Esophagus muscularis mucosa (tissue), 4 donors: Measurements from ENCODE around the gene PLA2R1. TPM values are rescaled to one million over a fixed set of nuclear protein-coding genes. Genes with fewer than 3 reads are reported as not detected.

Experiments
- DNase-seq: peaks from one replicate; pipeline ENCODE4 v3.0.0-alpha.2; 2017; ENCODE audit errors: extremely low spot score
- H3K27ac ChIP-seq, 4 donors: fragments of 200-600 bp; sonication (generic); replicated peaks in 1 of 4; 1 replicate in 3 of 4; 2 replicates in 1 of 4; pipeline ENCODE4 v1.5.1; 2016 to 2019; ENCODE audit warnings: mild to moderate bottlenecking in 1 of 4
- H3K27me3 ChIP-seq, 4 donors: fragments of 200-600 bp; sonication (generic); one replicate each; pipeline versions ENCODE4 v1.5.1 to v1.6.0; 2016 to 2019
- H3K36me3 ChIP-seq, 4 donors: fragments of 200-600 bp; sonication (generic); one replicate each; pipeline ENCODE4 v1.5.1; 2016 to 2019
- H3K4me1 ChIP-seq, 4 donors: fragments of 200-600 bp; sonication (generic); one replicate each; pipeline ENCODE4 v1.5.1; 2016 to 2019
- H3K4me3 ChIP-seq, 4 donors: fragments of 200-600 bp; sonication (generic); 1 replicate in 2 of 4; 2 replicates in 2 of 4; pipeline ENCODE4 v1.5.1; 2016 to 2019; ENCODE audit warnings: mild to moderate bottlenecking in 4 of 4, moderate library complexity in 1 of 4
- H3K9me3 ChIP-seq, 4 donors: fragments of 200-600 bp; sonication (generic); 1 replicate in 3 of 4; 2 replicates in 1 of 4; pipeline ENCODE4 v1.5.1; 2016 to 2019
- CTCF ChIP-seq, 3 experiments: fragments of 200-600 bp in 2 of 3; fragments of 450-650 bp in 1 of 3; sonication (generic) in 2 of 3; IDR thresholded peaks; one replicate each; pipeline ENCODE4 v1.5.1; 2017 to 2019; ENCODE audit warnings: antibody characterized with exemption in 3 of 3, mild to moderate bottlenecking in 2 of 3, moderate library complexity in 1 of 3
- EP300 ChIP-seq: sonication (generic); formaldehyde crosslinking; IDR thresholded peaks from one replicate; pipeline ENCODE4 v1.6.1; 2017; ENCODE audit warnings: antibody characterized with exemption
- POLR2A ChIP-seq: fragments of 450-650 bp; IDR thresholded peaks from one replicate; pipeline ENCODE4 v1.6.1; 2017; ENCODE audit warnings: antibody characterized with exemption, moderate library complexity, mild to moderate bottlenecking, low read depth
- POLR2AphosphoS5 ChIP-seq, 2 donors: sonication (generic); formaldehyde crosslinking; IDR thresholded peaks; one replicate each; pipeline ENCODE4 v1.6.1; 2017; ENCODE audit warnings: antibody characterized with exemption in 2 of 2
- WGBS: methylation state at CpG from one replicate; pipeline ENCODE4 v1.1.5; 2018; 5-methylcytosine and 5-hydroxymethylcytosine counted together
- intact Hi-C: fragments of 100-400 bp; cut with DNase I; formaldehyde crosslinking; loops from one replicate; pipeline ENCODE4 v1.15.1; 2023
- total RNA-seq, 4 donors: library from RNA; depleted of rRNA; stranded (reverse); fragments of >200 nt; gene quantifications; one replicate each; pipeline versions ENCODE4 v1.1.0 to v1.2.1, GENCODE V29; 2016

PLA2R1 gene
- total RNA-seq, 4 donors from 2014 or later, result 2.8 to 6.4 (median 5.1) TPM

GRCh38 chr2:159959136-159959535, 103.3 kb downstream of the PLA2R1 start:
- peaks cover 0 to 5% (median 0%) of the 10 kb centered on the region in 4 donors for H3K36me3 ChIP-seq
- no peaks in the 10 kb centered on the region for H3K4me1 ChIP-seq
- DNase-seq, result no peak
- intact Hi-C loops, result no loop called here
- H3K4me3 ChIP-seq, result no peak overlapping the region
- no peak overlapping the region for H3K27ac ChIP-seq
- H3K27me3 ChIP-seq, result no peaks in the 10 kb centered on the region
- H3K9me3 ChIP-seq, result no peaks in the 10 kb centered on the region
- 56% methylated on average over 3 of the region's 3 CpGs for WGBS
- TF ChIP-seq CTCF (IDR thresholded peaks at IDR 0.05) (no peak), POLR2AphosphoS5 (IDR thresholded peaks at IDR 0.05) (no peak), EP300 (no peak), POLR2A (no peak)

- no peaks in the 10 kb centered on the region for H3K9me3 ChIP-seq
- peaks cover 4 to 9% (median 6%) of the 10 kb centered on the region in 4 donors for H3K4me1 ChIP-seq
- 83% methylated on average over 2 of the region's 2 CpGs for WGBS
- no peak overlapping the region for H3K27ac ChIP-seq
- no peak for TF ChIP-seq CTCF (IDR thresholded peaks at IDR 0.05)
- H3K27me3 ChIP-seq, result no peaks in the 10 kb centered on the region
- H3K36me3 ChIP-seq, result peaks cover 0 to 5% (median 0%) of the 10 kb centered on the region in 4 donors
- no peak for DNase-seq
- H3K4me3 ChIP-seq, result no peak overlapping the region
- intact Hi-C loops, result no loop called here
These were observed 109.1 kb downstream of the PLA2R1 start for GRCh38 chr2:159953136-159953823.

GRCh38 chr2:159946326-159946999, 116.0 kb downstream of the PLA2R1 start:
- TF ChIP-seq POLR2AphosphoS5 (IDR thresholded peaks at IDR 0.05) (no peak), POLR2A (no peak), CTCF (IDR thresholded peaks at IDR 0.05) (no peak), EP300 (no peak)
- DNase-seq, result no peak
- H3K4me1 ChIP-seq, result no peaks in the 10 kb centered on the region
- 64% methylated on average over 1 of the region's 1 CpG for WGBS
- H3K27me3 ChIP-seq, result no peaks in the 10 kb centered on the region
- no peaks in the 10 kb centered on the region for H3K9me3 ChIP-seq
- no peak overlapping the region for H3K27ac ChIP-seq
- H3K36me3 ChIP-seq, result no peaks in the 10 kb centered on the region
- intact Hi-C loops, result no loop called here
- H3K4me3 ChIP-seq, result no peak overlapping the region

GRCh38 chr2:159944874-159945273, 117.5 kb downstream of the PLA2R1 start:
- no peak for DNase-seq
- Histone ChIP-seq H3K27me3 (no peaks in the 10 kb centered on the region), H3K27ac (no peak overlapping the region), H3K4me1 (no peaks in the 10 kb centered on the region), H3K36me3 (no peaks in the 10 kb centered on the region), H3K9me3 (no peaks in the 10 kb centered on the region), H3K4me3 (no peak overlapping the region)
- intact Hi-C loops, result no loop called here
- no peak for TF ChIP-seq EP300
- no peak for TF ChIP-seq CTCF (IDR thresholded peaks at IDR 0.05)
- no peak for TF ChIP-seq POLR2AphosphoS5 (IDR thresholded peaks at IDR 0.05)
- no peak for TF ChIP-seq POLR2A
- 90% methylated on average over 2 of the region's 2 CpGs for WGBS
